Measurements from ENCODE around the gene CSRP1. TPM values are rescaled to one million over a fixed set of nuclear protein-coding genes. Genes with fewer than 3 reads are reported as not detected.

Gene CSRP1
- total RNA-seq, 1 experiment from 2014 or later = 94.4 TPM

- TF ChIP-seq TCF7L2 (IDR thresholded peaks at IDR 0.05; ENCODE audit: low read depth, low read length) = no peak
- no peak for TF ChIP-seq REST (IDR thresholded peaks at IDR 0.05; ENCODE audit: insufficient read depth in 1 of 2, low read depth in 2 of 2, low read length in 1 of 2)
- no peak for TF ChIP-seq SIN3A (IDR thresholded peaks at IDR 0.05; ENCODE audit: borderline replicate concordance, insufficient read depth, low read depth, low read length)
- no peak for TF ChIP-seq CTCF (IDR thresholded peaks at IDR 0.05)
- TF ChIP-seq POLR2AphosphoS5 (IDR thresholded peaks at IDR 0.05; ENCODE audit: low read depth, low read length) = no peak
- Histone ChIP-seq H3K4me3 (ENCODE audit: low read depth in 2 of 2, low read length in 2 of 2) (no peak overlapping the region), H3K4me1 (ENCODE audit: control insufficient read depth, insufficient read depth, low read length) (peaks cover 26% of the 10 kb centered on the region), H3K36me3 (ENCODE audit: control insufficient read depth, insufficient read depth, low read length) (no peaks in the 10 kb centered on the region), H3K27ac (ENCODE audit: low read length) (no peak overlapping the region), H3K27me3 (ENCODE audit: control insufficient read depth, insufficient read depth, low read length) (no peaks in the 10 kb centered on the region), H3K9me3 (ENCODE audit: control insufficient read depth, insufficient read depth, low read depth, low read length) (no peaks in the 10 kb centered on the region)
- intact Hi-C loops (cut with micrococcal nuclease; ENCODE audit: unreplicated experiment) = no loop called here
- ChIA-PET POLR2A (no interaction called here), CTCF (no interaction called here)
- BruUV-seq (replicated peaks) = no TSS peak
- DNase-seq (ENCODE audit: low read depth, low spot score) = no peak
- in situ Hi-C loops (cut with HindIII; ENCODE audit: low pct_unique_long_range_greater_than_20kb, low sequenced_read_pairs) = no loop called here
- no peak for ATAC-seq
Observed at GRCh38 chr1:201455098-201455497, 51.8 kb downstream of the CSRP1 start.

GRCh38 chr1:201454608-201455007 lies 52.3 kb downstream of the CSRP1 start:
- intact Hi-C loops (cut with micrococcal nuclease; ENCODE audit: unreplicated experiment) = no loop called here
- Histone ChIP-seq H3K36me3 (ENCODE audit: control insufficient read depth, insufficient read depth, low read length) (no peaks in the 10 kb centered on the region), H3K4me3 (ENCODE audit: low read depth in 2 of 2, low read length in 2 of 2) (no peak overlapping the region), H3K27ac (ENCODE audit: low read length) (no peak overlapping the region), H3K4me1 (ENCODE audit: control insufficient read depth, insufficient read depth, low read length) (peaks cover 26% of the 10 kb centered on the region), H3K27me3 (ENCODE audit: control insufficient read depth, insufficient read depth, low read length) (no peaks in the 10 kb centered on the region), H3K9me3 (ENCODE audit: control insufficient read depth, insufficient read depth, low read depth, low read length) (no peaks in the 10 kb centered on the region)
- TF ChIP-seq CTCF (IDR thresholded peaks at IDR 0.05) (no peak), SIN3A (IDR thresholded peaks at IDR 0.05; ENCODE audit: borderline replicate concordance, insufficient read depth, low read depth, low read length) (no peak), REST (IDR thresholded peaks at IDR 0.05; ENCODE audit: insufficient read depth in 1 of 2, low read depth in 2 of 2, low read length in 1 of 2) (no peak), TCF7L2 (IDR thresholded peaks at IDR 0.05; ENCODE audit: low read depth, low read length) (no peak), POLR2AphosphoS5 (IDR thresholded peaks at IDR 0.05; ENCODE audit: low read depth, low read length) (no peak)
- in situ Hi-C loops (cut with HindIII; ENCODE audit: low pct_unique_long_range_greater_than_20kb, low sequenced_read_pairs) = no loop called here
- ChIA-PET POLR2A (no interaction called here), CTCF (interaction anchor here (0.7 kb wide), 1 partner anchor 200 kb away, joined by 3 read pairs; no protein-coding TSS in a partner anchor)
- BruUV-seq (replicated peaks) = no TSS peak
- no peak for ATAC-seq
- DNase-seq (ENCODE audit: low read depth, low spot score) = no peak

All from Panc1 (cell line).